ENCODE results near the gene ADGRL1. TPM values are rescaled to one million over a fixed set of nuclear protein-coding genes. Genes with fewer than 3 reads are reported as not detected.

ADGRL1 gene
- total RNA-seq, 4 donors from 2014 or later, result 18.5 to 56.3 (median 46.2) TPM

- Histone ChIP-seq H3K27me3 (no peaks in the 10 kb centered on the region), H3K4me3 (replicated peaks in 1 of 3) (peak overlapping the region; percentile 84 to 96 (median 90)), H3K4me1 (peaks cover 38 to 57% of the 10 kb centered on the region in 2 donors), H3K36me3 (no peaks in the 10 kb centered on the region), H3K27ac (peak overlapping the region in 2 of 3 donors; percentile 64 to 67), H3K9me3 (no peaks in the 10 kb centered on the region)
- TF ChIP-seq POLR2A (IDR thresholded peaks at IDR 0.05) (no peak), CTCF (IDR thresholded peaks at IDR 0.05) (no peak)
- DNase-seq, result peak; percentile 35 to 46
- 0 to 1% methylated on average over 16 to 25 of the region's 33 CpGs for WGBS, 2 donors
- intact Hi-C loops (cut with DNase I), result no loop called here
Observed at GRCh38 chr19:14116918-14117578, 88.9 kb downstream of the ADGRL1 start.

- H3K27ac ChIP-seq, result peak overlapping the region in 2 of 3 donors; percentile 18 to 67
- intact Hi-C loops (cut with DNase I), result no loop called here
- peak overlapping the region; percentile 84 to 96 (median 90) for H3K4me3 ChIP-seq (replicated peaks in 1 of 3)
- WGBS, 2 donors, result 8% methylated on average over 6 of the region's 6 CpGs
- no peaks in the 10 kb centered on the region for H3K9me3 ChIP-seq
- TF ChIP-seq POLR2A (IDR thresholded peaks at IDR 0.05) (no peak), CTCF (IDR thresholded peaks at IDR 0.05) (no peak)
- no peaks in the 10 kb centered on the region for H3K27me3 ChIP-seq
- H3K36me3 ChIP-seq, result no peaks in the 10 kb centered on the region
- no peak for DNase-seq
- H3K4me1 ChIP-seq, result peaks cover 39 to 62% of the 10 kb centered on the region in 2 donors
Observed at GRCh38 chr19:14116525-14116917, 89.4 kb downstream of the ADGRL1 start.

GRCh38 chr19:14115756-14116155 lies 90.2 kb downstream of the ADGRL1 start:
- intact Hi-C loops (cut with DNase I), result no loop called here
- Histone ChIP-seq H3K9me3 (no peaks in the 10 kb centered on the region), H3K27ac (peak overlapping the region in 1 of 3 donors; percentile 67), H3K4me1 (peaks cover 39 to 63% of the 10 kb centered on the region in 2 donors), H3K36me3 (no peaks in the 10 kb centered on the region), H3K4me3 (replicated peaks in 1 of 3) (no peak overlapping the region), H3K27me3 (no peaks in the 10 kb centered on the region)
- TF ChIP-seq CTCF (IDR thresholded peaks at IDR 0.05), result no peak
- TF ChIP-seq POLR2A (IDR thresholded peaks at IDR 0.05), result no peak
- no peak for DNase-seq
- WGBS, 2 donors, result 75 to 82% methylated on average over 5 of the region's 5 CpGs

GRCh38 chr19:14114854-14115253 lies 91.1 kb downstream of the ADGRL1 start:
- Histone ChIP-seq H3K27me3 (no peaks in the 10 kb centered on the region), H3K9me3 (no peaks in the 10 kb centered on the region), H3K27ac (peak overlapping the region in 2 of 3 donors; percentile 7 to 67), H3K36me3 (no peaks in the 10 kb centered on the region), H3K4me3 (replicated peaks in 1 of 3) (no peak overlapping the region), H3K4me1 (peaks cover 39 to 60% of the 10 kb centered on the region in 2 donors)
- TF ChIP-seq POLR2A (IDR thresholded peaks at IDR 0.05), result no peak
- TF ChIP-seq CTCF (IDR thresholded peaks at IDR 0.05), result peak in 4 of 6 experiments; percentile 15 to 41 (median 20)
- DNase-seq, result peak; percentile 30 to 32
- intact Hi-C loops (cut with DNase I), result no loop called here
- 49 to 56% methylated on average over 9 of the region's 9 CpGs for WGBS, 2 donors

- Histone ChIP-seq H3K27me3 (no peaks in the 10 kb centered on the region), H3K4me3 (replicated peaks in 1 of 3) (no peak overlapping the region), H3K4me1 (peaks cover 39 to 56% of the 10 kb centered on the region in 2 donors), H3K27ac (peak overlapping the region in 2 of 3 donors; percentile 7 to 76), H3K9me3 (no peaks in the 10 kb centered on the region), H3K36me3 (no peaks in the 10 kb centered on the region)
- TF ChIP-seq POLR2A (IDR thresholded peaks at IDR 0.05), result no peak
- no peak for TF ChIP-seq CTCF (IDR thresholded peaks at IDR 0.05)
- 82 to 89% methylated on average over 5 to 7 of the region's 7 CpGs for WGBS, 2 donors
- intact Hi-C loops (cut with DNase I), result no loop called here
- no peak for DNase-seq
Observed at GRCh38 chr19:14114439-14114838, 91.5 kb downstream of the ADGRL1 start.

Data from thyroid gland (tissue), 4 donors.